GM12878 (cell line): ENCODE measurements around the gene SPATA19. TPM values are rescaled to one million over a fixed set of nuclear protein-coding genes. Genes with fewer than 3 reads are reported as not detected.

Experiments
- BCL11A ChIP-seq: IDR thresholded peaks from 2 replicates; pipeline ENCODE4 v1.6.1; 2011; ENCODE audit warnings: low read depth, low read length
- HCFC1 ChIP-seq: fragments of 150-350 bp; IDR thresholded peaks from 2 replicates; pipeline ENCODE4 v1.6.1; 2014; ENCODE audit warnings: low read length
- RCOR1 ChIP-seq: conservative IDR thresholded peaks from 2 replicates; pipeline ENCODE4 v1.6.1; 2012; ENCODE audit warnings: low read depth, low read length, improper control_type of control experiment
- TBL1XR1 ChIP-seq: IDR thresholded peaks from 2 replicates; pipeline ENCODE4 v1.6.1; 2012; ENCODE audit warnings: low read depth, low read length, improper control_type of control experiment
- TCF3 ChIP-seq: IDR thresholded peaks from 2 replicates; pipeline ENCODE4 v1.6.1; 2012; ENCODE audit warnings: low read depth, mild to moderate bottlenecking, low read length, borderline replicate concordance; ENCODE audit not compliant: insufficient read depth
- ZZZ3 ChIP-seq: IDR thresholded peaks from 2 replicates; pipeline ENCODE4 v1.6.1; 2011; ENCODE audit warnings: low read depth; ENCODE audit not compliant: control insufficient read depth, insufficient read length
- polyA plus RNA-seq, 11 experiments: library from polyadenylated mRNA; depleted of rRNA in 4 of 11; unstranded in 6 of 11; stranded (reverse) in 5 of 11; fragments of >200 nt; fragmentation: Nextera tagmentation in 4 of 11; fragmentation: Illumina TruSeq in 1 of 11; extraction: Ambion mirVana in 4 of 11; extraction: Trizol in 1 of 11; gene quantifications; 1 replicate in 1 of 11; 2 replicates in 10 of 11; pipeline versions ENCODE4 v1.2.1 to v1.2.3, GENCODE V29; 2011 to 2016; ENCODE audit warnings: inconsistent platforms in 2 of 11, missing spikeins in 2 of 11, low read depth in 1 of 11
- total RNA-seq, 4 experiments: library from RNA; depleted of rRNA in 3 of 4; stranded (reverse); fragments of >200 nt in 3 of 4; fragmentation: Illumina TruSeq in 1 of 4; extraction: Trizol in 1 of 4; gene quantifications; 2 replicates each; pipeline versions ENCODE4 v1.2.1 to v1.2.3, GENCODE V29; 2013 to 2021
- TF ChIP-seq, protein P1 (sequence below): IDR thresholded peaks from 2 replicates; pipeline ENCODE4 v1.6.1; 2011; ENCODE audit warnings: low read depth, mild to moderate bottlenecking, low read length, moderate library complexity, borderline replicate concordance; ENCODE audit errors: extremely low read depth
- TF ChIP-seq, protein P2 (sequence below): IDR thresholded peaks from 2 replicates; pipeline ENCODE4 v1.6.1; 2012; ENCODE audit warnings: low read depth, low read length, improper control_type of control experiment
- TF ChIP-seq, protein P3 (sequence below): IDR thresholded peaks from 2 replicates; pipeline ENCODE4 v1.6.1; 2011; ENCODE audit warnings: borderline replicate concordance, low read depth, mild to moderate bottlenecking, moderate library complexity, mixed read lengths, low read length; ENCODE audit not compliant: insufficient read depth; ENCODE audit errors: extremely low read length
- TF ChIP-seq, protein P4 (sequence below): fragments of 450-650 bp; IDR thresholded peaks from 2 replicates; pipeline ENCODE4 v1.6.1; 2017; ENCODE audit warnings: borderline replicate concordance
- TF ChIP-seq, protein P5 (sequence below): IDR thresholded peaks from 2 replicates; pipeline ENCODE4 v1.6.1; 2012; ENCODE audit warnings: mild to moderate bottlenecking, low read depth, low read length
- TF ChIP-seq, protein P6 (sequence below): fragments of 450-650 bp; IDR thresholded peaks from 2 replicates; pipeline ENCODE4 v1.6.1; 2018; ENCODE audit warnings: borderline replicate concordance, mild to moderate bottlenecking; ENCODE audit not compliant: partially characterized antibody

Gene SPATA19
- total and polyA plus RNA-seq, 10 of the 15 experiments (the other 5 are each of a cell fraction or from before 2014, with no cell fraction given): not detected

DNA sequence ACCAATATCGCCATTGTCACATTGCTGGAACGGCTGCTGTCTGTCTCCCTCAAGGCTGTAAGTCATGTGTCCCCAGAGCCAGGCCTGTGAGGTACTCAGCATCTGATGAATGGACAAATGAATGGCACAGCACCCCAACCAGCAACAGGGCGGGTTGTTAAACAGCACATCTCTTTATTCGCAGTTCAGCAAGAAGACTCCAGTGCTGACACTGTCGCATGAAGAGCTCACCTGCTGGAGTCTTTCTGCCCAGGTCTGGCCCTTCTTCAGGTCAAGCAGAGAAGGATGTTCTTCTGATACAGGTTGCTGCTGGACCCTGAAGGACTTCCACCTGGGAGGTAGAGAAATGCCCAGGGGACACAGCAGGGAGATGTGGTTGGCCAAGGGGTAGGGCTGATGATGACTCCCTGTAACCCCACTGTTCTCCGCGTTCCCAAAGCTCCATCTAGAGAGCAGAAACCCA lies 4.8 kb downstream of the SPATA19 start (continued):
- TF ChIP-seq, protein P1, sequence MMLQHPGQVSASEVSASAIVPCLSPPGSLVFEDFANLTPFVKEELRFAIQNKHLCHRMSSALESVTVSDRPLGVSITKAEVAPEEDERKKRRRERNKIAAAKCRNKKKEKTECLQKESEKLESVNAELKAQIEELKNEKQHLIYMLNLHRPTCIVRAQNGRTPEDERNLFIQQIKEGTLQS: no peak
- TF ChIP-seq, protein P2, sequence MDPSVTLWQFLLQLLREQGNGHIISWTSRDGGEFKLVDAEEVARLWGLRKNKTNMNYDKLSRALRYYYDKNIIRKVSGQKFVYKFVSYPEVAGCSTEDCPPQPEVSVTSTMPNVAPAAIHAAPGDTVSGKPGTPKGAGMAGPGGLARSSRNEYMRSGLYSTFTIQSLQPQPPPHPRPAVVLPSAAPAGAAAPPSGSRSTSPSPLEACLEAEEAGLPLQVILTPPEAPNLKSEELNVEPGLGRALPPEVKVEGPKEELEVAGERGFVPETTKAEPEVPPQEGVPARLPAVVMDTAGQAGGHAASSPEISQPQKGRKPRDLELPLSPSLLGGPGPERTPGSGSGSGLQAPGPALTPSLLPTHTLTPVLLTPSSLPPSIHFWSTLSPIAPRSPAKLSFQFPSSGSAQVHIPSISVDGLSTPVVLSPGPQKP: no peak
- TF ChIP-seq, protein P3, sequence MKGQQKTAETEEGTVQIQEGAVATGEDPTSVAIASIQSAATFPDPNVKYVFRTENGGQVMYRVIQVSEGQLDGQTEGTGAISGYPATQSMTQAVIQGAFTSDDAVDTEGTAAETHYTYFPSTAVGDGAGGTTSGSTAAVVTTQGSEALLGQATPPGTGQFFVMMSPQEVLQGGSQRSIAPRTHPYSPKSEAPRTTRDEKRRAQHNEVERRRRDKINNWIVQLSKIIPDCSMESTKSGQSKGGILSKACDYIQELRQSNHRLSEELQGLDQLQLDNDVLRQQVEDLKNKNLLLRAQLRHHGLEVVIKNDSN: no peak
- TF ChIP-seq BCL11A: no peak
- TF ChIP-seq, protein P4, sequence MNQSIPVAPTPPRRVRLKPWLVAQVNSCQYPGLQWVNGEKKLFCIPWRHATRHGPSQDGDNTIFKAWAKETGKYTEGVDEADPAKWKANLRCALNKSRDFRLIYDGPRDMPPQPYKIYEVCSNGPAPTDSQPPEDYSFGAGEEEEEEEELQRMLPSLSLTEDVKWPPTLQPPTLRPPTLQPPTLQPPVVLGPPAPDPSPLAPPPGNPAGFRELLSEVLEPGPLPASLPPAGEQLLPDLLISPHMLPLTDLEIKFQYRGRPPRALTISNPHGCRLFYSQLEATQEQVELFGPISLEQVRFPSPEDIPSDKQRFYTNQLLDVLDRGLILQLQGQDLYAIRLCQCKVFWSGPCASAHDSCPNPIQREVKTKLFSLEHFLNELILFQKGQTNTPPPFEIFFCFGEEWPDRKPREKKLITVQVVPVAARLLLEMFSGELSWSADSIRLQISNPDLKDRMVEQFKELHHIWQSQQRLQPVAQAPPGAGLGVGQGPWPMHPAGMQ: no peak
- no peak for TF ChIP-seq ZZZ3
- no peak for TF ChIP-seq HCFC1
- TF ChIP-seq, protein P5, sequence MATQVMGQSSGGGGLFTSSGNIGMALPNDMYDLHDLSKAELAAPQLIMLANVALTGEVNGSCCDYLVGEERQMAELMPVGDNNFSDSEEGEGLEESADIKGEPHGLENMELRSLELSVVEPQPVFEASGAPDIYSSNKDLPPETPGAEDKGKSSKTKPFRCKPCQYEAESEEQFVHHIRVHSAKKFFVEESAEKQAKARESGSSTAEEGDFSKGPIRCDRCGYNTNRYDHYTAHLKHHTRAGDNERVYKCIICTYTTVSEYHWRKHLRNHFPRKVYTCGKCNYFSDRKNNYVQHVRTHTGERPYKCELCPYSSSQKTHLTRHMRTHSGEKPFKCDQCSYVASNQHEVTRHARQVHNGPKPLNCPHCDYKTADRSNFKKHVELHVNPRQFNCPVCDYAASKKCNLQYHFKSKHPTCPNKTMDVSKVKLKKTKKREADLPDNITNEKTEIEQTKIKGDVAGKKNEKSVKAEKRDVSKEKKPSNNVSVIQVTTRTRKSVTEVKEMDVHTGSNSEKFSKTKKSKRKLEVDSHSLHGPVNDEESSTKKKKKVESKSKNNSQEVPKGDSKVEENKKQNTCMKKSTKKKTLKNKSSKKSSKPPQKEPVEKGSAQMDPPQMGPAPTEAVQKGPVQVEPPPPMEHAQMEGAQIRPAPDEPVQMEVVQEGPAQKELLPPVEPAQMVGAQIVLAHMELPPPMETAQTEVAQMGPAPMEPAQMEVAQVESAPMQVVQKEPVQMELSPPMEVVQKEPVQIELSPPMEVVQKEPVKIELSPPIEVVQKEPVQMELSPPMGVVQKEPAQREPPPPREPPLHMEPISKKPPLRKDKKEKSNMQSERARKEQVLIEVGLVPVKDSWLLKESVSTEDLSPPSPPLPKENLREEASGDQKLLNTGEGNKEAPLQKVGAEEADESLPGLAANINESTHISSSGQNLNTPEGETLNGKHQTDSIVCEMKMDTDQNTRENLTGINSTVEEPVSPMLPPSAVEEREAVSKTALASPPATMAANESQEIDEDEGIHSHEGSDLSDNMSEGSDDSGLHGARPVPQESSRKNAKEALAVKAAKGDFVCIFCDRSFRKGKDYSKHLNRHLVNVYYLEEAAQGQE: no peak
- no peak for TF ChIP-seq RCOR1
- TF ChIP-seq, protein P6, sequence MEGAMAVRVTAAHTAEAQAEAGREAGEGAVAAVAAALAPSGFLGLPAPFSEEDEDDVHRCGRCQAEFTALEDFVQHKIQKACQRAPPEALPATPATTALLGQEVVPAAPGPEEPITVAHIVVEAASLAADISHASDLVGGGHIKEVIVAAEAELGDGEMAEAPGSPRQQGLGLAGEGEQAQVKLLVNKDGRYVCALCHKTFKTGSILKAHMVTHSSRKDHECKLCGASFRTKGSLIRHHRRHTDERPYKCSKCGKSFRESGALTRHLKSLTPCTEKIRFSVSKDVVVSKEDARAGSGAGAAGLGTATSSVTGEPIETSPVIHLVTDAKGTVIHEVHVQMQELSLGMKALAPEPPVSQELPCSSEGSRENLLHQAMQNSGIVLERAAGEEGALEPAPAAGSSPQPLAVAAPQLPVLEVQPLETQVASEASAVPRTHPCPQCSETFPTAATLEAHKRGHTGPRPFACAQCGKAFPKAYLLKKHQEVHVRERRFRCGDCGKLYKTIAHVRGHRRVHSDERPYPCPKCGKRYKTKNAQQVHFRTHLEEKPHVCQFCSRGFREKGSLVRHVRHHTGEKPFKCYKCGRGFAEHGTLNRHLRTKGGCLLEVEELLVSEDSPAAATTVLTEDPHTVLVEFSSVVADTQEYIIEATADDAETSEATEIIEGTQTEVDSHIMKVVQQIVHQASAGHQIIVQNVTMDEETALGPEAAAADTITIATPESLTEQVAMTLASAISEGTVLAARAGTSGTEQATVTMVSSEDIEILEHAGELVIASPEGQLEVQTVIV: no peak
- TF ChIP-seq TCF3: no peak
- TF ChIP-seq TBL1XR1: no peak
